ENCODE data around the gene VPS51.

The VPS51 gene

GRCh38 chr11:65104628-65105027 is 8.6 kb downstream of the VPS51 start:
- in situ Hi-C loops (cut with HindIII; ENCODE audit: low sequenced_read_pairs), result no loop called here

GRCh38 chr11:65107078-65107477 is 11.1 kb downstream of the VPS51 start:
- in situ Hi-C loops (cut with HindIII; ENCODE audit: low sequenced_read_pairs), result no loop called here

DNA sequence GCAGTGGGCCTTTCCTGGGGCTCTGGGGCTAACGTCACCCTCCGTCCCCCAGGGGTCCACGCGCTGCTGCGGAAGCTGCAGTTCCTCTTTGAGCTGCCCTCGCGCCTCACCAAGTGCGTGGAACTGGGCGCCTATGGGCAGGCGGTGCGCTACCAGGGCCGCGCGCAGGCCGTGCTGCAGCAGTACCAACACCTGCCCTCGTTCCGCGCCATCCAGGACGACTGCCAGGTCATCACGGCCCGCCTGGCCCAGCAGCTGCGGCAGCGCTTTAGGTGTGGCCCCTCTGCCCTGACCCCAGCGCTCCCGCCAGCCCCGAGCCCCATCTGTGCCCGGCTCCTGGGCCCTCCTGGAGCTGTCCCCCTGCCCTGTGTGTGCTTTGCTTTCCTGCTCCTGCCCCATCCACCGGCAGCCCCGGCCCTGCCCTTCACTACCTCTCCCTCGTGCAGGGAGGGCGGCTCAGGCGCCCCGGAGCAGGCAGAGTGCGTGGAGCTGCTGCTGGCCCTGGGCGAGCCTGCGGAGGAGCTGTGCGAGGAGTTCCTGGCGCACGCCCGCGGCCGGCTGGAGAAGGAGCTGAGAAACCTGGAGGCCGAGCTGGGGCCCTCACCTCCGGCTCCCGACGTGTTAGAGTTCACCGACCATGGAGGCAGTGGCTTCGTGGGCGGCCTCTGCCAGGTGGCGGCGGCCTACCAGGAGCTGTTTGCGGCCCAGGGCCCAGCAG is 11.9 kb downstream of the VPS51 start:
- in situ Hi-C loops (cut with HindIII; ENCODE audit: low sequenced_read_pairs), result no loop called here

GRCh38 chr11:65108469-65109123 is 12.6 kb downstream of the VPS51 start:
- in situ Hi-C loops (cut with HindIII; ENCODE audit: low sequenced_read_pairs), result no loop called here

- in situ Hi-C loops (cut with HindIII; ENCODE audit: low sequenced_read_pairs), result no loop called here
These were observed 13.5 kb downstream of the VPS51 start for GRCh38 chr11:65109231-65110198.

DNA sequence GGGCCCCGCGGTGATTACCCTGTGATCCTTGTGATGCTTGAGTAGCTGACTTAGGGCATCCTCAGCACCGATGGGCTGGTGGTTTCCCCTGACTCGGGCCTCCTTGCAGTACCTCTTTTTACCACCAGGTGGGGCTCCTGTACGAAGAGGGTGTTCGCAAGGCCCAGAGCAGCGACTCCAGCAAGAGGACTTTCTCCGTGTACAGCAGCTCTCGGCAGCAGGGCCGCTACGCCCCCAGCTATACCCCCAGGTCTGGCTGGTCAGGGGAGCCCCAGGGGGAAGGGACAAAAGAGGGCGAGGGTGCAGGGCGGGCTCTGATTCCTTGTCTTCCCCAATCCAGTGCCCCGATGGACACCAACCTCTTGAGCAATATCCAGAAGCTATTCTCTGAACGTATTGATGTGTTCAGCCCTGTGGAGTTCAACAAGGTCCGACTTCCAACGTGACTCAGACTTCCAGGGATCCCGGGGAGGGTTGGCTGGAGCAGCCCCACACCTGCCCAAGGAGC is 14.4 kb downstream of the VPS51 start:
- in situ Hi-C loops (cut with HindIII; ENCODE audit: low sequenced_read_pairs), result no loop called here

DNA sequence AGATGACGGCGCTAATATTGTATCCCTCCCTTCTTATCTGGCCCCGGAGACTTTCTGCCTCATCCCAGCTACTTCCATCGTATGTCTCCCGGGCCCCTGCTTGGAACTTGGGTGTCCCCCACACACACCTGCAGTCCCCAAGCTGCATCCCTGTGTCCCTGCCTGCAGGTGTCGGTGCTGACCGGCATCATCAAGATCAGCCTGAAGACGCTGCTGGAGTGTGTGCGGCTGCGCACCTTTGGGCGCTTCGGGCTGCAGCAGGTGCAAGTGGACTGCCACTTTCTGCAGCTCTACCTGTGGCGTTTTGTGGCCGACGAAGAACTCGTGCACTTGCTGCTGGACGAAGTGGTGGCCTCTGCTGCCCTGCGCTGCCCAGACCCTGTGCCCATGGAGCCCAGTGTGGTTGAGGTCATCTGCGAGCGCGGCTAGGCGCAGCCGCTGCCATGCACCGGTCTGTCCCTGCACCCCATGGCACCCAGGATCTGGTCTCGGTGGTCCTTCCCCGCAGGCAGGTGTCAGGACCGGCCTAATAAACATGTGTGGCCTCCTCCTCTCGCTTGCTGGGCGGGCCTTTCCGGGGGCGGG is 15.2 kb downstream of the VPS51 start:
- in situ Hi-C loops (cut with HindIII; ENCODE audit: low sequenced_read_pairs), result no loop called here

- in situ Hi-C loops (cut with HindIII; ENCODE audit: low sequenced_read_pairs), result no loop called here
These were observed 15.9 kb downstream of the VPS51 start, which contains the start of gene TM7SF2 for GRCh38 chr11:65111744-65112545. TM7SF2 (plus strand) TSS chr11:65111872; CDS start chr11:65112016, 144 bp downstream.

- in situ Hi-C loops (cut with HindIII; ENCODE audit: low sequenced_read_pairs), result no loop called here
These were observed 16.7 kb downstream of the VPS51 start for GRCh38 chr11:65112546-65113360.

DNA sequence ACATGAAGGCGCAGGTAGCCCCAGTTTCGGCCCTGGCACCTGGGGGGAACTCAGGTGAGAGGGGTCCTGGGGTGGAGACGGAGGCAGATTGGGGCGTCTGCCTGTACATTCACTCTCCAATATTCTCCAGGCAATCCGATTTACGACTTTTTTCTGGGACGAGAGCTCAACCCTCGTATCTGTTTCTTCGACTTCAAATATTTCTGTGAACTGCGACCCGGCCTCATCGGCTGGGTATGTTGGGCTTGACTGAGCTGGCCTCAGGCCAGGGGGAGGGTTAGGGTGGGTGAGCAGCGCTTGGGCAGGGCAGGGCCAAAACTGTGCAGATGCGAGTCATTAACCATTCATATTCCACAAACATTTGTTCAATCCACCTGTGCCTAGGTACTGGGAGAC is 17.3 kb downstream of the VPS51 start:
- in situ Hi-C loops (cut with HindIII; ENCODE audit: low sequenced_read_pairs), result no loop called here

DNA sequence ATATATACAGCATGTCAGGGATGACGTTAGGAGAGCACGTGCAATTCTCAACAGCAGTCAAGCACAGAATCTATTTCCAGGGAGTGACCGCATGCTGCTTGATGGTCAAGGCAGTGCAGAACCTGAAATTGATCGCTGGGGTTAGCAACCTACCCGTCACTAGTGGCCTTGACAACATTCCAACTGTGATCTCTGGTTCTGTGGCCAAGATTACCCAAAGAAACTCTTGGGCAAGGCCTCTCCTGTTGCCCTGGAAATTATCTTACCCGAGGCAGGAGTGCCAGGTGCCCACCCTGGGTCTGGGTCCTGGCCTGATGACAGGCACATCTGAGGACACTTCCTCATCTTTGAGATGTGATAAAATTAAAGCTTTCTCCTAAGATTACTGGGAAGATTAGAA is 17.8 kb downstream of the VPS51 start:
- in situ Hi-C loops (cut with HindIII; ENCODE audit: low sequenced_read_pairs), result no loop called here

DNA sequence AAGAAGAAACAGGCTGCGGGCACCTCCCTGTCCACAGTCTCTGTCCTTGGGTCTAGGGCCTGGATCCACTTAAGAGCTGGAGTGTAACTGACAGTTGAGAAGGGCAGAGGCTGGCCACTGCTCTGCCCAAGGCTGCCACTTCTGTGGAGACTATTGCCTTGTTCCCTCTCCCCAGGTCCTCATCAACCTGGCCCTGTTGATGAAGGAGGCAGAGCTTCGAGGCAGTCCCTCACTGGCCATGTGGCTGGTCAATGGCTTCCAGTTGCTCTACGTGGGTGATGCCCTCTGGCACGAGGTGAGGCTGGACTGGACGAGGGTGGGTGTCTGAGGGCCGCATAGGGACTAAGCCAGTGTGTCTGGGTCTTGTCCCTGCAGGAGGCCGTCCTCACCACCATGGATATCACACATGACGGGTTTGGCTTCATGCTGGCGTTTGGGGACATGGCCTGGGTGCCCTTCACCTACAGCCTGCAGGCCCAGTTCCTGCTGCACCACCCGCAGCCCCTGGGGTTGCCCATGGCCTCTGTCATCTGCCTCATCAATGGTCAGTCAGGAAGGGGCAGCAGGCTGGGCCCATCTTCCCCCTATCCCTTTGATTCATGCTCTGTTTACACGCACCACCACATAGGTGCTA is 18.6 kb downstream of the VPS51 start:
- in situ Hi-C loops (cut with HindIII; ENCODE audit: low sequenced_read_pairs), result no loop called here

DNA sequence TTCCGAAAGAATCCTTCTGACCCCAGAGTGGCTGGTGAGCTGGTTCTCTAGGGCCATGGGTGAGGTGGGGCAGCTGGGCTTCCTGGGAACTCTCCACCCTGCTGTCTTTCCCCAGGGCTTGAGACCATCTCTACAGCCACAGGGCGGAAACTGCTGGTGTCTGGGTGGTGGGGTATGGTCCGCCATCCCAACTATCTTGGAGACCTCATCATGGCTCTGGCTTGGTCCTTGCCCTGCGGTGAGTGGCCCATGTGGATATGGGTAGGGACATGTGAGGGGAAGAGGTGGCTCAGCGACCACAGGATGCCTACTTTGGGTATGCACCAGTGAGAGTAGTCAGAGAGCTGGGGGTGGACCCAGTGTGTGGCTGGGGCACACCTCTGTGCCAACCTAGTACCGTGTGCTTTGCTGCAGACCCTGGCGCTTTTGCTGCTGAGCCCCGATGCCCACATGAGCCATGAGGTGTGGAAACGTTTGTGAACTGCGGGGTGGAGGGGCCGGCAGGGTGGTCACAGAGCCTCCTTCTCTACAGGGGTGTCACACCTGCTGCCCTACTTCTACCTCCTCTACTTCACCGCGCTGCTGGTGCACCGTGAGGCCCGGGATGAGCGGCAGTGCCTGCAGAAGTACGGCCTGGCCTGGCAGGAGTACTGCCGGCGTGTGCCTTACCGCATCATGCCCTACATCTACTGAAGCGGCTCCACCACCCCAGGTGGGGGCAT is 19.5 kb downstream of the VPS51 start:
- in situ Hi-C loops (cut with HindIII; ENCODE audit: low sequenced_read_pairs), result no loop called here

- in situ Hi-C loops (cut with HindIII; ENCODE audit: low sequenced_read_pairs), result no loop called here
These were observed 20.6 kb downstream of the VPS51 start for GRCh38 chr11:65116370-65117205.

- in situ Hi-C loops (cut with HindIII; ENCODE audit: low sequenced_read_pairs), result no loop called here
These were observed 21.4 kb downstream of the VPS51 start, which contains the start of gene ZNHIT2 for GRCh38 chr11:65117206-65118096. ZNHIT2 (minus strand) TSS chr11:65117701; CDS start chr11:65117653, 48 bp downstream.
